Globus pallidus (tissue), 1 donor: ENCODE results near the gene ZNF672.
"Not testable (repeated sequence)": the region's sequence is repeated elsewhere in the genome, so short reads cannot be mapped to it uniquely, and the experiment has no call there.

Experiments used
- DNase-seq: peaks from one replicate; pipeline ENCODE4 v3.0.0-alpha.2; 2015; ENCODE audit warnings: low spot score

ZNF672 gene

GRCh38 chr1:248886237-248886895 is 48.3 kb downstream of the ZNF672 start:
- peak; percentile 19 for DNase-seq

GRCh38 chr1:248889914-248890243 is 51.9 kb downstream of the ZNF672 start:
- not testable (repeated sequence) for DNase-seq

GRCh38 chr1:248890549-248891498 is 52.8 kb downstream of the ZNF672 start:
- DNase-seq = no peak

GRCh38 chr1:248891758-248892157 is 53.7 kb downstream of the ZNF672 start:
- no peak for DNase-seq

- no peak for DNase-seq
These were observed 54.6 kb downstream of the ZNF672 start for GRCh38 chr1:248892590-248892989.

GRCh38 chr1:248894837-248895236 is 56.8 kb downstream of the ZNF672 start:
- no peak for DNase-seq

GRCh38 chr1:248897412-248898337 is 59.7 kb downstream of the ZNF672 start:
- no peak for DNase-seq
